Cardiac fibroblast (primary cell): ENCODE data around the gene PORCN.

Experiments used
- DNase-seq, 2 donors: peaks; one replicate each; pipeline versions ENCODE4 v3.0.0 to v3.0.0-alpha.2; 2010; ENCODE audit warnings: low read depth in 2 of 2
- H3K4me3 ChIP-seq, 2 donors: replicated peaks in 1 of 2; 1 replicate in 1 of 2; 2 replicates in 1 of 2; pipeline ENCODE4 v1.5.1; 2011; ENCODE audit warnings: low read depth in 2 of 2, low read length in 2 of 2, mild to moderate bottlenecking in 2 of 2, moderate library complexity in 1 of 2
- CTCF ChIP-seq: IDR thresholded peaks from one replicate; pipeline ENCODE4 v1.5.1; 2011; ENCODE audit warnings: low read depth, mild to moderate bottlenecking, low read length, inconsistent platforms

PORCN gene

GRCh38 chrX:48482526-48482925 lies 26.3 kb upstream of the PORCN start:
- no peak for TF ChIP-seq CTCF
- no peak overlapping the region for H3K4me3 ChIP-seq
- DNase-seq, result no peak

GRCh38 chrX:48487362-48487798 lies 21.4 kb upstream of the PORCN start:
- peak; percentile 89 to 99 for DNase-seq
- no peak for TF ChIP-seq CTCF
- H3K4me3 ChIP-seq, result no peak overlapping the region

GRCh38 chrX:48488034-48488433 lies 20.8 kb upstream of the PORCN start:
- TF ChIP-seq CTCF, result no peak
- DNase-seq, result no peak
- H3K4me3 ChIP-seq, result no peak overlapping the region

GRCh38 chrX:48489296-48489695 lies 19.5 kb upstream of the PORCN start:
- TF ChIP-seq CTCF, result no peak
- no peak overlapping the region for H3K4me3 ChIP-seq
- DNase-seq, result no peak

GRCh38 chrX:48489892-48490291 lies 18.9 kb upstream of the PORCN start:
- DNase-seq, result no peak
- no peak for TF ChIP-seq CTCF
- no peak overlapping the region for H3K4me3 ChIP-seq

- no peak for TF ChIP-seq CTCF
- H3K4me3 ChIP-seq, result no peak overlapping the region
- peak in 1 of 2 donors; percentile 40 for DNase-seq
Observed at GRCh38 chrX:48490661-48491060, 18.1 kb upstream of the PORCN start.

- TF ChIP-seq CTCF, result no peak
- H3K4me3 ChIP-seq, result no peak overlapping the region
- no peak for DNase-seq
Observed at GRCh38 chrX:48491809-48492208, 17.0 kb upstream of the PORCN start.
